IPS-20b (cell line): Measurements from ENCODE around the gene NTN1.

ENCODE experiments used
- H3K27ac ChIP-seq: one replicate; pipeline ENCODE4 v1.5.1; 2013; ENCODE audit warnings: low read length
- H3K27me3 ChIP-seq: 2 replicates; pipeline ENCODE4 v1.6.1; 2013; ENCODE audit warnings: mild to moderate bottlenecking, low read length, inconsistent platforms; ENCODE audit not compliant: insufficient read depth
- H3K36me3 ChIP-seq: 2 replicates; pipeline ENCODE4 v1.6.1; 2013; ENCODE audit warnings: low read depth, mild to moderate bottlenecking, inconsistent platforms, low read length, moderate library complexity; ENCODE audit not compliant: insufficient read depth
- H3K4me1 ChIP-seq: 2 replicates; pipeline ENCODE4 v1.6.1; 2013; ENCODE audit warnings: mild to moderate bottlenecking, control low read depth, inconsistent platforms, low read length, moderate library complexity; ENCODE audit not compliant: insufficient read depth
- H3K4me3 ChIP-seq: 2 replicates; pipeline ENCODE4 v1.5.1; 2013; ENCODE audit warnings: mild to moderate bottlenecking, low read length, inconsistent platforms
- H3K9ac ChIP-seq: 2 replicates; pipeline ENCODE4 v1.6.1; 2013; ENCODE audit warnings: low read depth, mild to moderate bottlenecking, inconsistent platforms, low read length, moderate library complexity
- H3K9me3 ChIP-seq: 2 replicates; pipeline ENCODE4 v1.6.1; 2013; ENCODE audit warnings: mild to moderate bottlenecking, low read depth, low read length, inconsistent platforms; ENCODE audit not compliant: insufficient read depth

The NTN1 gene

GRCh38 chr17:9228408-9229159 is 207.3 kb downstream of the NTN1 start:
- Histone ChIP-seq H3K4me3 (no peak overlapping the region), H3K27me3 (peaks cover 12% of the 10 kb centered on the region; the same call in 1 of the 2 replicates), H3K27ac (no peak overlapping the region), H3K4me1 (peaks cover 3% of the 10 kb centered on the region; the same call in 1 of the 2 replicates), H3K9ac (no peak overlapping the region), H3K9me3 (no peaks in the 10 kb centered on the region), H3K36me3 (no peaks in the 10 kb centered on the region)

- Histone ChIP-seq H3K36me3 (no peaks in the 10 kb centered on the region), H3K4me1 (peaks cover 3% of the 10 kb centered on the region; the same call in 1 of the 2 replicates), H3K27me3 (peaks cover 10% of the 10 kb centered on the region; the same call in 1 of the 2 replicates), H3K9ac (no peak overlapping the region), H3K27ac (no peak overlapping the region), H3K4me3 (no peak overlapping the region), H3K9me3 (no peaks in the 10 kb centered on the region)
These were observed 208.0 kb downstream of the NTN1 start for GRCh38 chr17:9229160-9229825.

GRCh38 chr17:9229826-9230201 is 208.5 kb downstream of the NTN1 start:
- H3K9ac ChIP-seq: no peak overlapping the region
- H3K4me3 ChIP-seq: no peak overlapping the region
- H3K9me3 ChIP-seq: no peaks in the 10 kb centered on the region
- H3K27me3 ChIP-seq: peaks cover 9% of the 10 kb centered on the region; the same call in 1 of the 2 replicates
- peaks cover 3% of the 10 kb centered on the region; the same call in 1 of the 2 replicates for H3K4me1 ChIP-seq
- no peaks in the 10 kb centered on the region for H3K36me3 ChIP-seq
- H3K27ac ChIP-seq: no peak overlapping the region

GRCh38 chr17:9230346-9230745 is 209.0 kb downstream of the NTN1 start:
- H3K36me3 ChIP-seq: no peaks in the 10 kb centered on the region
- peaks cover 3% of the 10 kb centered on the region; the same call in 1 of the 2 replicates for H3K27me3 ChIP-seq
- no peak overlapping the region for H3K27ac ChIP-seq
- no peak overlapping the region for H3K9ac ChIP-seq
- H3K4me1 ChIP-seq: peaks cover 1% of the 10 kb centered on the region; the same call in 1 of the 2 replicates
- H3K4me3 ChIP-seq: no peak overlapping the region
- H3K9me3 ChIP-seq: no peaks in the 10 kb centered on the region

GRCh38 chr17:9230861-9231260 is 209.6 kb downstream of the NTN1 start:
- no peak overlapping the region for H3K4me3 ChIP-seq
- no peaks in the 10 kb centered on the region for H3K4me1 ChIP-seq
- H3K27me3 ChIP-seq: no peaks in the 10 kb centered on the region; the same call in 1 of the 2 replicates
- H3K27ac ChIP-seq: no peak overlapping the region
- H3K36me3 ChIP-seq: no peaks in the 10 kb centered on the region
- H3K9ac ChIP-seq: no peak overlapping the region
- no peaks in the 10 kb centered on the region for H3K9me3 ChIP-seq

GRCh38 chr17:9231449-9232154 is 210.3 kb downstream of the NTN1 start:
- no peaks in the 10 kb centered on the region for H3K36me3 ChIP-seq
- H3K27ac ChIP-seq: no peak overlapping the region
- H3K9me3 ChIP-seq: no peaks in the 10 kb centered on the region
- no peaks in the 10 kb centered on the region; the same call in 1 of the 2 replicates for H3K27me3 ChIP-seq
- no peaks in the 10 kb centered on the region for H3K4me1 ChIP-seq
- H3K4me3 ChIP-seq: no peak overlapping the region
- no peak overlapping the region for H3K9ac ChIP-seq

GRCh38 chr17:9232155-9232475 is 210.8 kb downstream of the NTN1 start:
- no peaks in the 10 kb centered on the region for H3K9me3 ChIP-seq
- H3K27me3 ChIP-seq: no peaks in the 10 kb centered on the region; the same call in 1 of the 2 replicates
- H3K4me1 ChIP-seq: no peaks in the 10 kb centered on the region
- H3K4me3 ChIP-seq: no peak overlapping the region
- no peaks in the 10 kb centered on the region for H3K36me3 ChIP-seq
- no peak overlapping the region; the same call in 1 of the 2 replicates for H3K9ac ChIP-seq
- no peak overlapping the region for H3K27ac ChIP-seq

- Histone ChIP-seq H3K4me3 (no peak overlapping the region), H3K36me3 (no peaks in the 10 kb centered on the region), H3K9ac (no peak overlapping the region), H3K4me1 (no peaks in the 10 kb centered on the region), H3K9me3 (no peaks in the 10 kb centered on the region), H3K27ac (no peak overlapping the region), H3K27me3 (no peaks in the 10 kb centered on the region; the same call in 1 of the 2 replicates)
These were observed 211.4 kb downstream of the NTN1 start for GRCh38 chr17:9232591-9233270.

GRCh38 chr17:9233271-9233599 is 211.9 kb downstream of the NTN1 start:
- H3K27ac ChIP-seq: no peak overlapping the region
- peaks cover 5% of the 10 kb centered on the region for H3K27me3 ChIP-seq
- H3K9me3 ChIP-seq: no peaks in the 10 kb centered on the region
- H3K36me3 ChIP-seq: no peaks in the 10 kb centered on the region
- H3K9ac ChIP-seq: no peak overlapping the region
- no peak overlapping the region for H3K4me3 ChIP-seq
- H3K4me1 ChIP-seq: no peaks in the 10 kb centered on the region

- H3K4me1 ChIP-seq: no peaks in the 10 kb centered on the region
- H3K9me3 ChIP-seq: no peaks in the 10 kb centered on the region
- no peak overlapping the region for H3K4me3 ChIP-seq
- peaks cover 10% of the 10 kb centered on the region for H3K27me3 ChIP-seq
- no peaks in the 10 kb centered on the region for H3K36me3 ChIP-seq
- H3K27ac ChIP-seq: no peak overlapping the region
- no peak overlapping the region for H3K9ac ChIP-seq
These were observed 212.5 kb downstream of the NTN1 start for GRCh38 chr17:9233761-9234160.

- Histone ChIP-seq H3K9me3 (no peaks in the 10 kb centered on the region), H3K36me3 (no peaks in the 10 kb centered on the region), H3K4me3 (no peak overlapping the region), H3K9ac (no peak overlapping the region), H3K27me3 (peaks cover 17% of the 10 kb centered on the region), H3K27ac (no peak overlapping the region), H3K4me1 (peaks cover 4% of the 10 kb centered on the region; the same call in 1 of the 2 replicates)
These were observed 213.2 kb downstream of the NTN1 start for GRCh38 chr17:9234389-9234945.
